ENCODE data around the gene TTYH2.

TTYH2 gene

DNA sequence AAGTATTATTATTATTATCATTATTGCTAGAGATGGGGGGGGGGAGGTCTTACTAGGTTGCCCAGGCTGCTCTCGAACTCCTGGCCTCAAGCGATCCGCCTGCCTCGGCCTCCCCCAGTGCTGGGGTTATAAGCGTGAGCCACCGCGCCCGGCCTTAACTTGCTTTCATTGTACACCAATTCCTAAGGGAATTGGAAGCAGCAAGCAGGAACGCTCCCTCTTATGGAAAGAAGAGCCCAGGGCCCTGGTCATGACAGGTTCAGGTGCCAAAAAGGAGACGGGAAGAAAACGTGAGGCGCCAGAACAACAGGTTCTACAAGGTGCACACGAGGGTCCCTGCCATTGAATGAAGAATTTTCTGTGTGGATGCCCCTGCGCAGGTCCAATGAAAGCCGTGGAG is 10.4 kb upstream of the TTYH2 start:
- Mint-ChIP-seq H3K4me3 (peak overlapping the region; percentile 98 to 100 (median 99)), H3K27ac (peak overlapping the region in 2 of 3 experiments; percentile 92 to 99), H3K36me3 (ENCODE audit: low read depth) (peaks cover 26% of the 10 kb centered on the region), H3K9me3 (no peaks in the 10 kb centered on the region), H3K4me1 (peaks cover 39% of the 10 kb centered on the region), H3K27me3 (ENCODE audit: low read depth) (peaks cover 26% of the 10 kb centered on the region)
- TF ChIP-seq, protein P1, sequence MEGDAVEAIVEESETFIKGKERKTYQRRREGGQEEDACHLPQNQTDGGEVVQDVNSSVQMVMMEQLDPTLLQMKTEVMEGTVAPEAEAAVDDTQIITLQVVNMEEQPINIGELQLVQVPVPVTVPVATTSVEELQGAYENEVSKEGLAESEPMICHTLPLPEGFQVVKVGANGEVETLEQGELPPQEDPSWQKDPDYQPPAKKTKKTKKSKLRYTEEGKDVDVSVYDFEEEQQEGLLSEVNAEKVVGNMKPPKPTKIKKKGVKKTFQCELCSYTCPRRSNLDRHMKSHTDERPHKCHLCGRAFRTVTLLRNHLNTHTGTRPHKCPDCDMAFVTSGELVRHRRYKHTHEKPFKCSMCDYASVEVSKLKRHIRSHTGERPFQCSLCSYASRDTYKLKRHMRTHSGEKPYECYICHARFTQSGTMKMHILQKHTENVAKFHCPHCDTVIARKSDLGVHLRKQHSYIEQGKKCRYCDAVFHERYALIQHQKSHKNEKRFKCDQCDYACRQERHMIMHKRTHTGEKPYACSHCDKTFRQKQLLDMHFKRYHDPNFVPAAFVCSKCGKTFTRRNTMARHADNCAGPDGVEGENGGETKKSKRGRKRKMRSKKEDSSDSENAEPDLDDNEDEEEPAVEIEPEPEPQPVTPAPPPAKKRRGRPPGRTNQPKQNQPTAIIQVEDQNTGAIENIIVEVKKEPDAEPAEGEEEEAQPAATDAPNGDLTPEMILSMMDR (IDR thresholded peaks at IDR 0.05; ENCODE audit: unreplicated experiment in 3 of 3), result no peak

DNA sequence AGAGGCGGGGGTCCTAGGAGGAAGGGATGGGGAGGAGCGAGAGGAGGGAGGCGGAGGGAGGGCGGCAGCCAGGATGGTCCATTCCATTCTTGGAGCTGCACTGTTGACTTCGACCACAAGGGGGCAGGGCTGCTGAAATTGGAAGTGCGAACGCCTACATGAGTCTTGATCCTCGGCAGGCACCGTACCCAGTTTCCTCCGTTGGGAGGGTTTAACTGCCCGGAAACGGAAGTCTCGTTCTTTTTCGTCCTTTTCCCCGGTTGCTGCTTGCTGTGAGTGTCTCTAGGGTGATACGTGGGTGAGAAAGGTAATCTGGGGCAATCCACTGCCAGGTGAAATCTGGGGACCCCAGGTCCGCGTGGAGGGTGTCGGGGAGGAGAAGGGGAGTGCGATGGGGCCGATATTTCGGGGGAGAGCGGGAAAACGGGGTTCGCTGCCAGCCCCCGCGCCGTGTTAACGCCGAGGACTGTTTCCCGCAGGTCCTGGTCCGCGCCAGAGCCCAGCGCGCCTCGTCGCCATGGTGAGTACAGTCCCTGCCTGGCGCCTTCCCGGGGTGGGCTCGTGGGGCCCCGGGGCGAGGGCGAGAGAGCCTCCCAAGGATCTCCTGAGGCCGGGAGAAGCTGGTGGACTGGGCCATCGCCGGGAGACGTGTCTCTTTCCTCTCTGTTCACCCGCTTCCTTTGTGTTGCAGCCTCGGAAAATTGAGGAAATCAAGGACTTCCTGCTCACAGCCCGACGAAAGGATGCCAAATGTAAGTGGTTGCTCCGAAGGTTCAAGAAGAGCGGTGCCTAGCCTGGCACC is 9.7 kb upstream of the TTYH2 start, which contains the start of gene RPL38:
TSS of gene RPL38 (plus strand) at position 240 of the 802 bp plus-strand sequence. CDS start at position 518, 278 bp downstream.
- Mint-ChIP-seq H3K27me3 (ENCODE audit: low read depth) (peaks cover 20% of the 10 kb centered on the region), H3K9me3 (no peaks in the 10 kb centered on the region), H3K27ac (peak within 1 kb of the TSS; percentile 92 to 99 (median 98)), H3K4me1 (peaks cover 42% of the 10 kb centered on the region), H3K4me3 (peak within 1 kb of the TSS; percentile 98 to 100 (median 99)), H3K36me3 (ENCODE audit: low read depth) (peaks cover 32% of the 10 kb centered on the region)
- TF ChIP-seq, protein P1 (IDR thresholded peaks at IDR 0.05; ENCODE audit: unreplicated experiment in 3 of 3), result peak; percentile 85 to 96 (median 95)

DNA sequence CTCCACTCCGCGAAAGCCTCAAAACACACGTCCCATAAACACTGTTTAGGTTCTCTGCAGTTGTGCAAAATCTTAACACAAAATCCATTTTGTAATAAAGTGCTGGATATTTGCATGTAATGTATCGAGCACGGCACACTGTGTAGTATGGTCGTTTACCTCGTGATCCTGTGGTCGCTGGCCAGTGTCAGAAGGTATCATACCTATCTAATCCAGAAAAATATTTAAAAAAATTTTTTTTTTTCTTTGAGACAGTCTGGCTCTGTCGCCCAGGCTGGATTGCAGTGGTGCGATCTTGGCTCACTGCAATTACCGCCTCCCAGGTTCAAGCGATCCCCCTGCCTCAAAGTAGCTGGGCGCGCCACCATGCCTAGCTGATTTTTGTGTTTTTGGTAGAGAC is 8.9 kb upstream of the TTYH2 start:
- TF ChIP-seq, protein P1 (IDR thresholded peaks at IDR 0.05; ENCODE audit: unreplicated experiment in 3 of 3), result no peak
- Mint-ChIP-seq H3K9me3 (no peaks in the 10 kb centered on the region), H3K27ac (peak overlapping the region in 2 of 3 experiments; percentile 57 to 99), H3K4me3 (peak overlapping the region; percentile 98 to 100 (median 99)), H3K4me1 (peaks cover 48% of the 10 kb centered on the region), H3K36me3 (ENCODE audit: low read depth) (peaks cover 40% of the 10 kb centered on the region), H3K27me3 (ENCODE audit: low read depth) (peaks cover 13% of the 10 kb centered on the region)

DNA sequence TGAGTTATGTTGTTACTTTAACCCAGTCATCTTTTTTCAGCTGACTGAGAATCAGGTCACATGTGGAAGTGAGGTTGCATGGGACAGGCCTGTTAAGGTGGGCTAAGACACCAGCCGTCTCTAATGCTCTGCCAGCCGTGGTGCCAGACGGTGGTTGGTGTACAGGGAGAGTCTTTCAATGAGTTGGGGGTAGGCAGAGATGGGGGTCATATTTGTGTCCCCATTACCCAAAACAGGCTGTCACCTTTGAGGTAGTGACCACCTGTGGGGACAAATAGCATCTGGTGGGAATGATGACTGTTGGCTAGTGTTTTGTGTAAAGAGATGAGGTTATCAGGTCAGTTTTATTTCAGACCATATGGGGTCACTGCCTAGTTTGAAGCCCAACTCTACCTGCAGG is 8.1 kb upstream of the TTYH2 start:
- H3K9me3 Mint-ChIP-seq, result no peaks in the 10 kb centered on the region

DNA sequence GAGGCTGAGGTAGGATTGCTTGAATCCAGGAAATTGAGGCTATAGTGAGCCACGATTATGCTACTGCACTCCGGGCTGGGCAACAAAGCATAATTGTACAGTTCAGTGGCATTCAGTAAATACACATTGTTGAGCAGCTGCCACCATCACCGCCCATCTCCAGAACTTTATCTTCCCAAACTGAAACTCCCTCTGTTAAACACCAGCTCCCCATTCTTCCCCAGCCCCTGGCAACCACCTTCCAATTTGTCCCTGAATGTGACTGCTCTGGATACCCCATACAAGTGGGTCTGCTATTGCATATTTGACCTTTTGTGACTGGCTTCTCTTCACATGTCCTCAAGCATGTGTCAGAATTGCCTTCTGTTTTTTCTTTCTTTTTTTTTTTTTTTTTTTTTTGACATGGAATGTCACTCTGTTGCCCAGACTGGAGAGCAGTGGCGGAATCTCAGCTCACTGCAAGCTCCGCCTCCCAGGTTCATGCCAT is 7.0 kb upstream of the TTYH2 start:
- H3K4me1 Mint-ChIP-seq, result peaks cover 47% of the 10 kb centered on the region
- H3K9me3 Mint-ChIP-seq, result no peaks in the 10 kb centered on the region
- H3K36me3 Mint-ChIP-seq (ENCODE audit: low read depth), result peaks cover 52% of the 10 kb centered on the region
- H3K4me3 Mint-ChIP-seq, result peak overlapping the region; percentile 70 to 85 (median 77)
- H3K27ac Mint-ChIP-seq, result peak overlapping the region in 1 of 3 experiments; percentile 46
- TF ChIP-seq, protein P1 (IDR thresholded peaks at IDR 0.05; ENCODE audit: unreplicated experiment in 3 of 3), result no peak
- H3K27me3 Mint-ChIP-seq (ENCODE audit: low read depth), result peaks cover under 1% of the 10 kb centered on the region

More for the DNA sequence above, 8.1 kb upstream of the TTYH2 start:
- peaks cover 48% of the 10 kb centered on the region for H3K36me3 Mint-ChIP-seq (ENCODE audit: low read depth)
- H3K4me3 Mint-ChIP-seq, result peak overlapping the region; percentile 72 to 78 (median 78)
- peaks cover 47% of the 10 kb centered on the region for H3K4me1 Mint-ChIP-seq
- peak overlapping the region in 2 of 3 experiments; percentile 22 to 35 for H3K27ac Mint-ChIP-seq
- peaks cover 9% of the 10 kb centered on the region for H3K27me3 Mint-ChIP-seq (ENCODE audit: low read depth)
- TF ChIP-seq, protein P1 (IDR thresholded peaks at IDR 0.05; ENCODE audit: unreplicated experiment in 3 of 3), result no peak

Data from nephron (organoid).